Measurements from ENCODE around the gene PTH2.
"Not testable (repeated sequence)": the region's sequence is repeated elsewhere in the genome, so short reads cannot be mapped to it uniquely, and the experiment has no call there.

The PTH2 gene

DNA sequence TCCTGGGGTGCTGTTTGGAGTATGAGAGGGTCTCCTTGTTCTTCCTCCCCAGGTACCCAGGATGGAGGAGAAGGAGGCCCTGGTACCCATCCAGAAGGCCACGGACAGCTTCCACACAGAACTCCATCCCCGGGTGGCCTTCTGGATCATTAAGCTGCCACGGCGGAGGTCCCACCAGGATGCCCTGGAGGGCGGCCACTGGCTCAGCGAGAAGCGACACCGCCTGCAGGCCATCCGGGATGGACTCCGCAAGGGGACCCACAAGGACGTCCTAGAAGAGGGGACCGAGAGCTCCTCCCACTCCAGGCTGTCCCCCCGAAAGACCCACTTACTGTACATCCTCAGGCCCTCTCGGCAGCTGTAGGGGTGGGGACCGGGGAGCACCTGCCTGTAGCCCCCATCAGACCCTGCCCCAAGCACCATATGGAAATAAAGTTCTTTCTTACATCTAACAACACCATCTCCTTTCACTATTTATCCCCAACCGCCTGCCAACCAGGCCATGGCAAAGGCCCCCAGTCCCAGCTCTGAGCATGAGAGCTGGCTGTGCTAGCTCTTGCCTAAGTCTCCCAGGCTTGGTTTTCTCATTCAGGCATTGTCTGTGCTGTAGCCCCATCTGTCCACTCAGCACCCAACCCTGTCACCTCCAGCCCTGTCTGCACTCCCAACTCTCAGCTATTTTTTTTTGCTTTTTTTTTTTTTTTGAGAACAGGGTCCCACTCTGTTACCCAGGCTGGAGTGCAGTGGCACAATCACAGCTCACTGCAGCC is 48.4 kb downstream of the PTH2 start:
- Histone ChIP-seq H3K4me2 (ENCODE audit: low read depth, low read length) (no peak overlapping the region), H3K79me2 (ENCODE audit: low read length) (no peaks in the 10 kb centered on the region), H3K27ac (ENCODE audit: low read length) (no peak overlapping the region), H3K9ac (ENCODE audit: low read length) (no peak overlapping the region), H3K9me3 (replicated peaks; ENCODE audit: insufficient read depth, low read length) (no peaks in the 10 kb centered on the region), H4K20me1 (ENCODE audit: insufficient read depth, low read length) (no peaks in the 10 kb centered on the region), H3F3A (ENCODE audit: insufficient read depth, low read length) (no peaks in the 10 kb centered on the region), H3K4me3 (ENCODE audit: low read length) (no peak overlapping the region), H3K27me3 (replicated peaks; ENCODE audit: insufficient read depth, low read length) (peaks cover 65% of the 10 kb centered on the region), H3K9me2 (replicated peaks; ENCODE audit: insufficient read depth, low read length) (no peaks in the 10 kb centered on the region), H3K36me3 (replicated peaks; ENCODE audit: insufficient read depth, low read length) (no peaks in the 10 kb centered on the region), H2AFZ (ENCODE audit: low read length) (no peak overlapping the region), H3K4me1 (ENCODE audit: low read length) (no peaks in the 10 kb centered on the region)
- TF ChIP-seq EZH2phosphoT487 (IDR thresholded peaks at IDR 0.05; ENCODE audit: low read length) (no peak), EZH2 (optimal IDR thresholded peaks at IDR 0.05; ENCODE audit: low read depth, low read length) (no peak)
- TF ChIP-seq, protein P1, sequence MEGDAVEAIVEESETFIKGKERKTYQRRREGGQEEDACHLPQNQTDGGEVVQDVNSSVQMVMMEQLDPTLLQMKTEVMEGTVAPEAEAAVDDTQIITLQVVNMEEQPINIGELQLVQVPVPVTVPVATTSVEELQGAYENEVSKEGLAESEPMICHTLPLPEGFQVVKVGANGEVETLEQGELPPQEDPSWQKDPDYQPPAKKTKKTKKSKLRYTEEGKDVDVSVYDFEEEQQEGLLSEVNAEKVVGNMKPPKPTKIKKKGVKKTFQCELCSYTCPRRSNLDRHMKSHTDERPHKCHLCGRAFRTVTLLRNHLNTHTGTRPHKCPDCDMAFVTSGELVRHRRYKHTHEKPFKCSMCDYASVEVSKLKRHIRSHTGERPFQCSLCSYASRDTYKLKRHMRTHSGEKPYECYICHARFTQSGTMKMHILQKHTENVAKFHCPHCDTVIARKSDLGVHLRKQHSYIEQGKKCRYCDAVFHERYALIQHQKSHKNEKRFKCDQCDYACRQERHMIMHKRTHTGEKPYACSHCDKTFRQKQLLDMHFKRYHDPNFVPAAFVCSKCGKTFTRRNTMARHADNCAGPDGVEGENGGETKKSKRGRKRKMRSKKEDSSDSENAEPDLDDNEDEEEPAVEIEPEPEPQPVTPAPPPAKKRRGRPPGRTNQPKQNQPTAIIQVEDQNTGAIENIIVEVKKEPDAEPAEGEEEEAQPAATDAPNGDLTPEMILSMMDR (IDR thresholded peaks at IDR 0.05; ENCODE audit: low read length): no peak
- no peak for DNase-seq

DNA sequence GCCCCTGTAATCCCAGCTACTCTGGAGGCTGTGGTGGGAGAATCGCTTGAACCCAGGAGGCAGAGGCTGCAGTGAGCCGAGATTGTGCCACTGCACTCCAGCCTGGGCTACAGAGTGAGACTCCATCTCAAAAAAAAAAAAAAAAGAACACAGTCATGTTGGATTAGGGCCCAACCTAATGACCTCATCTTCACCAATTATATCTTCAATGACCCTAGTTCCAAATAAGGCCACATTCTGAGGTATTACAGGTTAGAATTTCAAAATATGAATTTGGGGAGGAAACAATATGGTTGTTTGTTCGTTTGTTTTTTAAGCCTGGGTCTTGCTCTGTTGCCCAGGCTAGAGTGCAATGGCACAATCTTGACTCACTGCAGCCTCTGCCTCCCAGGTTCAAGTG is 50.1 kb downstream of the PTH2 start:
- not testable (repeated sequence) for H3K4me2 ChIP-seq (ENCODE audit: low read depth, low read length); H3K36me3 ChIP-seq (replicated peaks; ENCODE audit: insufficient read depth, low read length); H2AFZ ChIP-seq (ENCODE audit: low read length); H3K9ac ChIP-seq (ENCODE audit: low read length); H3F3A ChIP-seq (ENCODE audit: insufficient read depth, low read length); H3K4me3 ChIP-seq (ENCODE audit: low read length); H4K20me1 ChIP-seq (ENCODE audit: insufficient read depth, low read length); H3K9me3 ChIP-seq (replicated peaks; ENCODE audit: insufficient read depth, low read length); DNase-seq; H3K79me2 ChIP-seq (ENCODE audit: low read length); H3K27ac ChIP-seq (ENCODE audit: low read length); H3K9me2 ChIP-seq (replicated peaks; ENCODE audit: insufficient read depth, low read length); H3K4me1 ChIP-seq (ENCODE audit: low read length)
- peaks cover 69% of the 10 kb centered on the region for H3K27me3 ChIP-seq (replicated peaks; ENCODE audit: insufficient read depth, low read length)

Measured in MM.1S (cell line).